ENCODE data around the gene CASKIN2.

DNA sequence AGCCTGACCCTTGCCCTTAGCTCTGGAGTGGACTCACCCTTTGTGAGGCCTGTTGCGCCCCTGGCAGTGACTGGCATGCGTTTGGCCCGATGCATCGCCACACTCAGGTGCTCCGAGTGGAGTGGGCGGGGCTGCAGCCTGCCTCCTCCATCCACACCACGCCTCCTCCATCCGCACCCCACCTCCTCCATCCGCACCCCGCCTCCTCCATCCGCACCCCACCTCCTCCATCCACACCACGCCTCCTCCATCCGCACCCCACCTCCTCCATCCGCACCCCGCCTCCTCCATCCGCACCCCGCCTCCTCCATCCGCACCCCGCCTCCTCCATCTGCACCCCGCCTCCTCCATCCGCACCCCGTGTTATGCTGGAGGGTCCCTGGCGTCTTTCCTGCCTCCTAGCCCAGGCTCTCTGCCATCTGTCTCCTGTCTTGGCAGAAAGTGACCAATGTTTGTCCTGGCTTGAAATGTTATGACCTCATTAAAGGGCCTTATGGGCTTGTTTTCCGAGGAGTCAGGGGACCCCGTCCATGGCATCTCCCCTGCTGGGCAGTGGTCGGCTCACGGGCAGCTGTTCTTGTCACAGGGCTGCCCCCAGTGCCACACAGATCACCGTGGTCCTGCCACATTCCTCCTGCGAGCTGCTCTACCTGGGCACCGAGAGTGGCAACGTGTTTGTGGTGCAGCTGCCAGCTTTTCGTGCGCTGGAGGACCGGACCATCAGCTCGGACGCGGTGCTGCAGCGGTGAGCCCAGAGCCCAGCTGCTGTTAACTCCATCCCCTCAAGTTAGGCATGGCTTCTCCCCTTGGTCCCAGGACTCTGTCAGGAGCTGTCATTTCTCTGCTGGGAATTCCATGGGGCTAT is 43.6 kb upstream of the CASKIN2 start:
- TF ChIP-seq, protein P1, sequence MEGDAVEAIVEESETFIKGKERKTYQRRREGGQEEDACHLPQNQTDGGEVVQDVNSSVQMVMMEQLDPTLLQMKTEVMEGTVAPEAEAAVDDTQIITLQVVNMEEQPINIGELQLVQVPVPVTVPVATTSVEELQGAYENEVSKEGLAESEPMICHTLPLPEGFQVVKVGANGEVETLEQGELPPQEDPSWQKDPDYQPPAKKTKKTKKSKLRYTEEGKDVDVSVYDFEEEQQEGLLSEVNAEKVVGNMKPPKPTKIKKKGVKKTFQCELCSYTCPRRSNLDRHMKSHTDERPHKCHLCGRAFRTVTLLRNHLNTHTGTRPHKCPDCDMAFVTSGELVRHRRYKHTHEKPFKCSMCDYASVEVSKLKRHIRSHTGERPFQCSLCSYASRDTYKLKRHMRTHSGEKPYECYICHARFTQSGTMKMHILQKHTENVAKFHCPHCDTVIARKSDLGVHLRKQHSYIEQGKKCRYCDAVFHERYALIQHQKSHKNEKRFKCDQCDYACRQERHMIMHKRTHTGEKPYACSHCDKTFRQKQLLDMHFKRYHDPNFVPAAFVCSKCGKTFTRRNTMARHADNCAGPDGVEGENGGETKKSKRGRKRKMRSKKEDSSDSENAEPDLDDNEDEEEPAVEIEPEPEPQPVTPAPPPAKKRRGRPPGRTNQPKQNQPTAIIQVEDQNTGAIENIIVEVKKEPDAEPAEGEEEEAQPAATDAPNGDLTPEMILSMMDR (IDR thresholded peaks at IDR 0.05), result no peak
- TF ChIP-seq POLR2A (IDR thresholded peaks at IDR 0.05), result no peak

All from heart left ventricle (tissue), 13 donors.